PC-3 (cell line): Measurements from ENCODE around the gene ATP2B2. TPM values are rescaled to one million over a fixed set of nuclear protein-coding genes. Genes with fewer than 3 reads are reported as not detected.

ENCODE experiments used
- ATAC-seq: fragments of 200-7000 bp; cut with Tn5 transposase; 2 replicates; pipeline ENCODE4 v1.9.1; 2020; ENCODE audit warnings: mild to moderate bottlenecking, moderate library complexity
- BruUV-seq: library from RNA; stranded (reverse); fragments of 400-500 nt; replicated peaks from 2 replicates; lab custom pipeline; 2021; lab: Mats Ljungman, UMichigan
- CTCF ChIA-PET: fragments of 300-600 bp; sonication (Branson Sonifier 250); formaldehyde crosslinking; loops from one replicate; lab custom pipeline; 2022; ENCODE audit warnings: antibody characterized with exemption; lab: Charles Lee
- POLR2A ChIA-PET: fragments of 300-600 bp; sonication (Branson Sonifier 250); formaldehyde crosslinking; loops from one replicate; lab custom pipeline; 2022; ENCODE audit warnings: antibody characterized with exemption; ENCODE audit not compliant: unreplicated experiment; lab: Charles Lee
- DNase-seq: peaks from one replicate; pipeline ENCODE4 v3.0.0-alpha.2; 2015
- H2AFZ ChIP-seq: fragments of 300-600 bp; sonication (generic); 2 replicates; pipeline ENCODE4 v1.6.0; 2016; ENCODE audit warnings: antibody characterized with exemption, low read length
- H3F3A ChIP-seq: fragments of 300-600 bp; sonication (generic); one replicate; pipeline ENCODE4 v1.6.0; 2017; ENCODE audit warnings: antibody characterized with exemption, low read length, control low read depth, mild to moderate bottlenecking; ENCODE audit not compliant: unreplicated experiment
- H3K27ac ChIP-seq: fragments of 300-600 bp; sonication (generic); 2 replicates; pipeline ENCODE4 v1.5.1; 2016; ENCODE audit warnings: mild to moderate bottlenecking, low read length
- H3K27me3 ChIP-seq: fragments of 300-600 bp; sonication (generic); 2 replicates; pipeline ENCODE4 v1.6.1; 2016; ENCODE audit warnings: low read length, mixed read lengths
- H3K36me3 ChIP-seq: fragments of 300-600 bp; sonication (generic); 2 replicates; pipeline ENCODE4 v1.6.1; 2016; ENCODE audit warnings: low read depth, mixed run types, low read length, mixed read lengths
- H3K4me1 ChIP-seq: fragments of 300-600 bp; sonication (generic); 2 replicates; pipeline ENCODE4 v1.5.1; 2016; ENCODE audit warnings: low read length; ENCODE audit not compliant: insufficient read depth
- H3K4me2 ChIP-seq: fragments of 300-600 bp; sonication (generic); 2 replicates; pipeline ENCODE4 v1.6.0; 2016; ENCODE audit warnings: low read length
- H3K4me3 ChIP-seq: fragments of 300-600 bp; sonication (generic); 2 replicates; pipeline ENCODE4 v1.5.1; 2016; ENCODE audit warnings: mild to moderate bottlenecking, low read length, mixed read lengths
- H3K79me2 ChIP-seq: fragments of 300-600 bp; sonication (generic); 2 replicates; pipeline ENCODE4 v1.6.1; 2017; ENCODE audit warnings: low read length, mixed read lengths
- H3K9ac ChIP-seq: fragments of 300-600 bp; sonication (generic); 2 replicates; pipeline ENCODE4 v1.6.0; 2016; ENCODE audit warnings: mild to moderate bottlenecking, low read length
- H3K9me2 ChIP-seq: fragments of 300-600 bp; sonication (generic); replicated peaks from 2 replicates; pipeline ENCODE4 v1.6.1; 2016; ENCODE audit warnings: mixed run types, low read length, mixed read lengths
- H3K9me3 ChIP-seq: fragments of 300-600 bp; sonication (generic); 2 replicates; pipeline ENCODE4 v1.6.1; 2016; ENCODE audit warnings: low read length, mixed read lengths
- H4K20me1 ChIP-seq: fragments of 300-600 bp; sonication (generic); 2 replicates; pipeline ENCODE4 v1.6.1; 2016; ENCODE audit warnings: low read length, mixed read lengths
- CTCF ChIP-seq: fragments of 300-600 bp; sonication (generic); conservative IDR thresholded peaks from 2 replicates; pipeline ENCODE4 v1.5.1; 2017; ENCODE audit warnings: antibody characterized with exemption, low read depth, mild to moderate bottlenecking, low read length
- EZH2 ChIP-seq: fragments of 300-600 bp; sonication (generic); IDR thresholded peaks from one replicate; pipeline ENCODE4 v1.6.1; 2017; ENCODE audit warnings: antibody characterized with exemption, mild to moderate bottlenecking, low read length; ENCODE audit not compliant: unreplicated experiment
- EZH2phosphoT487 ChIP-seq: fragments of 300-600 bp; sonication (generic); IDR thresholded peaks from 2 replicates; pipeline ENCODE4 v1.6.1; 2018; ENCODE audit warnings: mild to moderate bottlenecking, antibody characterized with exemption, low read length, borderline replicate concordance
- intact Hi-C: fragments of 100-400 bp; cut with micrococcal nuclease; formaldehyde crosslinking; loops from 2 replicates; pipeline ENCODE4 v1.9.0; 2023
- total RNA-seq: library from RNA; depleted of rRNA; stranded (reverse); fragments of >200 nt; gene quantifications from 2 replicates; pipeline ENCODE4 v1.2.3, GENCODE V29; 2014

The ATP2B2 gene
- total RNA-seq, 1 experiment from 2014 or later, result not detected

- no peak for TF ChIP-seq EZH2phosphoT487
- TF ChIP-seq EZH2, result no peak
- no peak for TF ChIP-seq CTCF
- Histone ChIP-seq H3K79me2 (no peaks in the 10 kb centered on the region), H3K27ac (no peak overlapping the region), H3K9ac (no peak overlapping the region), H3K9me3 (no peaks in the 10 kb centered on the region), H3K4me1 (no peaks in the 10 kb centered on the region), H3K36me3 (no peaks in the 10 kb centered on the region), H3F3A (no peaks in the 10 kb centered on the region), H3K4me2 (no peak overlapping the region), H4K20me1 (no peaks in the 10 kb centered on the region), H3K27me3 (peaks cover 58% of the 10 kb centered on the region), H3K9me2 (no peaks in the 10 kb centered on the region), H3K4me3 (no peak overlapping the region), H2AFZ (no peak overlapping the region)
- ATAC-seq (no peak), DNase-seq (no peak)
- ChIA-PET POLR2A (no interaction called here), CTCF (no interaction called here)
- intact Hi-C loops, result no loop called here
- no TSS peak for BruUV-seq
Observed at GRCh38 chr3:10533737-10534023, 28.3 kb upstream of the ATP2B2 start.

- DNase-seq, result no peak
- Histone ChIP-seq H3K4me3 (no peak overlapping the region), H3K79me2 (no peaks in the 10 kb centered on the region), H3K27me3 (peaks cover 62% of the 10 kb centered on the region), H3K27ac (no peak overlapping the region), H3K4me2 (no peak overlapping the region), H3K36me3 (no peaks in the 10 kb centered on the region), H3K9me3 (no peaks in the 10 kb centered on the region), H3K9me2 (no peaks in the 10 kb centered on the region), H2AFZ (no peak overlapping the region), H4K20me1 (no peaks in the 10 kb centered on the region), H3K9ac (no peak overlapping the region), H3K4me1 (no peaks in the 10 kb centered on the region), H3F3A (no peaks in the 10 kb centered on the region)
- CTCF ChIA-PET, result no interaction called here
- POLR2A ChIA-PET, result no interaction called here
- intact Hi-C loops, result no loop called here
- ATAC-seq, result no peak
- BruUV-seq, result no TSS peak
- no peak for TF ChIP-seq EZH2phosphoT487
- TF ChIP-seq EZH2, result no peak
- TF ChIP-seq CTCF, result no peak
Observed at GRCh38 chr3:10532939-10533736, 27.8 kb upstream of the ATP2B2 start.

GRCh38 chr3:10531031-10531430, 25.6 kb upstream of the ATP2B2 start:
- TF ChIP-seq EZH2 (no peak), EZH2phosphoT487 (no peak), CTCF (no peak)
- Histone ChIP-seq H4K20me1 (no peaks in the 10 kb centered on the region), H3K4me3 (no peak overlapping the region), H3K79me2 (no peaks in the 10 kb centered on the region), H3K4me1 (no peaks in the 10 kb centered on the region), H3K27ac (no peak overlapping the region), H2AFZ (no peak overlapping the region), H3K9me2 (no peaks in the 10 kb centered on the region), H3K36me3 (no peaks in the 10 kb centered on the region), H3F3A (no peaks in the 10 kb centered on the region), H3K27me3 (peaks cover 54% of the 10 kb centered on the region), H3K4me2 (no peak overlapping the region), H3K9ac (no peak overlapping the region), H3K9me3 (no peaks in the 10 kb centered on the region)
- BruUV-seq, result no TSS peak
- POLR2A ChIA-PET, result no interaction called here
- no peak for DNase-seq
- no peak for ATAC-seq
- CTCF ChIA-PET, result no interaction called here
- intact Hi-C loops, result no loop called here
